ENCODE measurements around the gene C2CD4B.

Gene C2CD4B

DNA sequence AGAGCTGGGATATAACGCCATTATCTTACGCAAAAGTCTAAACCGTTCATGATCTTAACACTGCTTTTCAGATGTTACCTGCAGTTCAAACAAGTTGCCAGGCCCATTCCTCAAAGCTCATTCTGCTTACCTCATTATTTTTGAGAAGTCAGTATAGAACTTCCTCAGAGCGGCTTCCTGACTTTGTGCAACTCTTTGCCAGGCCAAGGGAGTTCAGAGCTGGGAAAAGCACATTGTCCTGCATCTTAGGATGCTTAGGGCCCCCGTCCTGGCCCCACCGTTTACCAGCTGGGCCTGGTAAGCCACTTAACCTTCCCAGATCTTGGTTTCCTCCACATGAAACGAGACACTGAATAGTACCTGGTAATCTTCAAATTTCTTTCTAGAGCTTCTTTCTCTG is 6.8 kb upstream of the C2CD4B start:
- H3K4me1 ChIP-seq (ENCODE audit: insufficient read depth, low read length) = no peaks in the 10 kb centered on the region
- H3K9me3 ChIP-seq (ENCODE audit: control insufficient read depth, insufficient read depth, low read length) = no peaks in the 10 kb centered on the region
- H3K9ac ChIP-seq (ENCODE audit: low read depth, low read length) = no peak overlapping the region
- H3K36me3 ChIP-seq (ENCODE audit: insufficient read depth, low read length) = no peaks in the 10 kb centered on the region

DNA sequence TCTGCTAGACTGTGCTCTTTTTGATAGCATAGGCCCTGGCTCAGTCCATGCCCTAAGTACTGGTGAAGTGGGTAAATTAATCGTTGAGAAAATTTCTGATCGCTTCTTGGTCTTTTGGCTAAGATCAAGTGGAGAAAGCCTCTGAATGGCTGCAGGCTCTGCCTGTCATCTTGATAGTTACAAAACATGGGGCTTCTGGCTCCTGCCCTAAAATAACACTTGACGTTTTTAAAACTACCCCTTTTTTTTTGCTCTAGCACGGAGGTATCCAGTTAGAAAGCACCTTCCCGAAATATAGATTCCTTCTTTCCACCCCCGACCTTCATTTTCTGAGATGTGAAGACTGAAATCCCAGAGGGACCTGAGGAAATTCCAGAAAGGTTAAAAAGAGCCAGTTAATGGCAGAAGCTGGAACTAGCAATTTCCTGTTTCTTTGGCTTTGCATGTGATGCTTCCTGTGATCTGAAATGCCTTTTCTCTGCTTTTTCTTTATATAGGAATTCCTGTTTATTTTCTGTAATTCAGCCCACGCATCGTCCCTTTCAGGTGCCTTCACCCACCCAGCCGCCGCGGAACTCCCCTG is 799 bp upstream of the C2CD4B start:
- Histone ChIP-seq H3K9me3 (ENCODE audit: control insufficient read depth, insufficient read depth, low read length) (0 out of 2 replicates have a peak, but pooled peaks cover 3% of the 10 kb centered on the region), H3K9ac (ENCODE audit: low read depth, low read length) (no peak overlapping the region)

DNA sequence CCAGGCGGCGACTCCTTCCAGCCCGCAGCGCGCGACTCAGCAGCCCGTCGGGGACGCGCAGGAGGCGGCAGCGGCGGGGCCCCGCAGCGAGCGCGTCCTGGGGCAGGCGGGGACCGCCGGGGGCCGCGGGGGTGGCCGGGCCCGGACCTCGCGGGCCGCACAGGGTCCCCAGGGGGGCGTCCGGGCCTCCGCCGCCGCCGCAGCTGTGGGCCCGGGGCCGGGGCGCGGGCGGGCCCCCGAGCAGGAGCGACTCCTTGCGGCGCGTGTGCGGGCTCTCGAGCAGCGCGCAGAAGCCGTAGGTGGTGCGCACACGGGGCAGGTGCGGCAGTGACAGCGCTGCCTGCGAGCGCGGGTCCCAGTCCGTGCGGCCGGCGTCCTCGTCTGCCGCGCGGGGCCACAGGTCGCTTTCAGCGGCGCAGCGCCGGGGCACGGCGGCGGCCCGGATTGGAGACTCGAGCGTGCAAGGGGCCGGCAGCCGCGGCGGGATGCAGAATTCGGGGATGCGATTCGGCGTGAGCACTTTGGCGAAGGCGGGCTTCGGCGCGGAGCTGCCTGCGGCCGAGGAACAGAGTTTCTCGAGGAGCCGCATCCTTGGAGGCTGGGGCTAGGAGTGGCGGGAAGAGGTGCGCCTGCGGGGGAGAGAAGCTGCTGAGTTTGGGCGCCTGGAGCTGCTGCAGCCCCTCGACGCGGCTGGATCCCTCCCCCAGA is 535 bp downstream of the C2CD4B start:
- H3K36me3 ChIP-seq (ENCODE audit: insufficient read depth, low read length) = no peaks in the 10 kb centered on the region; the same call in 1 of the 2 replicates
- H3K9ac ChIP-seq (ENCODE audit: low read depth, low read length) = peak overlapping the region; percentile 44; the same call in 1 of the 2 replicates
- no peaks in the 10 kb centered on the region for H3K4me1 ChIP-seq (ENCODE audit: insufficient read depth, low read length)
- 0 out of 2 replicates have a peak, but pooled peaks cover 3% of the 10 kb centered on the region for H3K9me3 ChIP-seq (ENCODE audit: control insufficient read depth, insufficient read depth, low read length)

More for the DNA sequence above, 799 bp upstream of the C2CD4B start:
- H3K36me3 ChIP-seq (ENCODE audit: insufficient read depth, low read length) = no peaks in the 10 kb centered on the region; the same call in 1 of the 2 replicates
- no peaks in the 10 kb centered on the region for H3K4me1 ChIP-seq (ENCODE audit: insufficient read depth, low read length)

DNA sequence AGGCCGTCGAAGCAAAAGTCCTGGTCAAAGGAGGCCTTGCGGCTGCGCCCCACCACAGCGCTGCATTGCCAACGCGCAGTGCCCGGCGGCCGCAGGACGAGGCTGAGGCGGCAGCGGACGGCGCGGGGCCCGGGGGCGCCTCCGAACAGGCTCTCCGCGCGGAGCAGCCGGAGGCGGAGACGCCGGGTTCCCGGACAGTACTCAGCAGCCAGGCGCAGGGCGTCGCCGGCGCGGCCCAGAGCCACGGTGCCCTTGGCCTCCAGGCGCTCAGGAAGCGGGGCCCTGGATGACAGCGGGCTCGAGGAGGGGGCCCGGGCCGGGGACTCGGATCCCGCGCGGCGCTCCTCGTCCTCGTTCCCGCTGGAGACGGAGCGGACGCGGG is 1.1 kb downstream of the C2CD4B start:
- Histone ChIP-seq H3K9me3 (ENCODE audit: control insufficient read depth, insufficient read depth, low read length) (0 out of 2 replicates have a peak, but pooled peaks cover 3% of the 10 kb centered on the region), H3K4me1 (ENCODE audit: insufficient read depth, low read length) (no peaks in the 10 kb centered on the region), H3K9ac (ENCODE audit: low read depth, low read length) (peak overlapping the region; percentile 44; the same call in 1 of the 2 replicates), H3K36me3 (ENCODE audit: insufficient read depth, low read length) (no peaks in the 10 kb centered on the region; the same call in 1 of the 2 replicates)

DNA sequence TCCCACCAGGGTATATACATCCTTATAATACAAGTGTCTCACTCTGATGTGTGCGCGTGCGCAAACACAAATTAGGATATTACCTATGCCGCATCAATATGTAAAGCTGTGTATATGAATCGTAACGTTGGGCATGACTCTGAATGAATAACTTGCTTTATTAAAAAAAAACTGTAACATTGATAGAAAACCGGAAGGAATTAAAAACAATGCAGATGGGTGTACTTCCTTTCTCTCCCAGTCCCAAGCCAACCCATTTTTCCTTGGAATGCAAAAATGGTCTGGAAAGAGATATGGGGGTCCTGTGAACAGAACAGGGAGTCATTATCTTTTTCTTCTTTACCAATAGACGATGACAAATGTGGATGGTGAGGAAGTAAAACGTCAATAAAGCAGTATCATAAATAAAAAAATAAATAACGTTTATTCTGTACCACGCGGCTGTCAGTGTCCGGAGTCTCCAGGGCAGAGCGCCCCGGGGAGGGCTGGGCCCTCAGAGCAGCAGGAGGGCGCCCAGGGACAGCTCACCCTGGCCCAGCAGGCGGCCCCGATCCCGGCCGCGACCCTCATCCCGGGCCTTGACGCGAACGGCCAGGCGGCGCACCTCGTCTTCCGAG is 1.6 kb downstream of the C2CD4B start:
- 0 out of 2 replicates have a peak, but pooled peaks cover 3% of the 10 kb centered on the region for H3K9me3 ChIP-seq (ENCODE audit: control insufficient read depth, insufficient read depth, low read length)
- no peaks in the 10 kb centered on the region; the same call in 1 of the 2 replicates for H3K36me3 ChIP-seq (ENCODE audit: insufficient read depth, low read length)
- H3K9ac ChIP-seq (ENCODE audit: low read depth, low read length) = peak overlapping the region; percentile 44; the same call in 1 of the 2 replicates
- H3K4me1 ChIP-seq (ENCODE audit: insufficient read depth, low read length) = no peaks in the 10 kb centered on the region

DNA sequence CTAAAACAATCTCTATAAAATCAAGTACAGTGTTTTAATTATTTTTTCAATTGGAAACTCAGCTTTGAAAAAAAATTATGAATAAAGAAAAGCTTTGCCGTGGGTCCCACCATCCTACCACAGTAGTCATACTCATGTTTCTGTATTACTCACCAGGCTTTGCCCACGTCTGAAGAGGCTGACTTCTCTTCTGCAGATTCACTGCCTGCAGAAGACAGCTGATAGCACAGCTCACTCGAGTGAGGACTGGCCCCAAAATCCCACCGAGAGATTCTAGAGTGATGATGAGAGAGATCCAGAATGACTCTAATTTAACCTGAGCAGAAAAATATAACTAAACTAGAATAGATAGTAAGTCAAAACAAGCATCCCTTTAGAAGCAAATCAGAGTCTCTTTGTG is 11.9 kb downstream of the C2CD4B start:
- no peak overlapping the region for H3K9ac ChIP-seq (ENCODE audit: low read depth, low read length)

DNA sequence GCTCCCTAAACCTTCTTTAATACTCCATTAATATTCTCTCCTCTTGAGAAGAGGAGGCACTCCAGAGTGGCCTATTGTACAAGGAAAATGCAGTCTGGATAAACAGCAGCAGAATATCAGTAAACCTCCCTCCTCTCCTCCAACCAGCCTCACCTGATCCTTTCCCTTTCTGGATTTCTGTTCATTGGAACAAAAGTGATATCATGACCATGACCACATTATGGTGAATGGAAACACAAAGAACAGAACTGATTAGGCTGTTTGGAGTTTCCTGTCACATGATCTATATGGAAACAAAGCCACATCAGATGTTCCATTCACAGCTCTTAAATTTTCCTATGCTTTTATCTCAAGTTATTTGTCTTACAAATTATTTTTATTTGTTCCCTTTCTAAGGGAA is 14.6 kb downstream of the C2CD4B start:
- no peak overlapping the region for H3K9ac ChIP-seq (ENCODE audit: low read depth, low read length)
- H3K9me3 ChIP-seq (ENCODE audit: control insufficient read depth, insufficient read depth, low read length) = no peaks in the 10 kb centered on the region
- H3K4me1 ChIP-seq (ENCODE audit: insufficient read depth, low read length) = no peaks in the 10 kb centered on the region
- H3K36me3 ChIP-seq (ENCODE audit: insufficient read depth, low read length) = no peaks in the 10 kb centered on the region

More for the DNA sequence above, 11.9 kb downstream of the C2CD4B start:
- Histone ChIP-seq H3K36me3 (ENCODE audit: insufficient read depth, low read length) (no peaks in the 10 kb centered on the region), H3K4me1 (ENCODE audit: insufficient read depth, low read length) (no peaks in the 10 kb centered on the region), H3K9me3 (ENCODE audit: control insufficient read depth, insufficient read depth, low read length) (no peaks in the 10 kb centered on the region)

DNA sequence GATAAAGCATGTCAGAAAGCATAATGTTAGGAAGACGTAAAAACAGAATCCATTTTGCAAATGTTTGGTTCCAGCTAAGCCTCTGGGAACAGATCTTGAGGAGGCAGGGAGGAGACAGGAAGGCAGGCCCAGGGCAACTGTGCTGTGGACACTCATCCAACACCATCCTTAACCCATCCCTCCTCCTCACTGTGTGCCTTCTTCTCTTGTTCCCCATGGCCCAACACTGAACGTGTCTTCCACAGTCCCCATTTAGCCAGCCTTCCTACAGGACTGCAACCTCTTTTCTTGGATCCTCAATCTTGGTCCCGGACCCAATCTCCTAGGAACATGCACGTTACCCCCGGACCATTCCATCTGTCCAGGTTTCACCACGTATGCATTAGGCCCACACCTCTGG is 15.4 kb downstream of the C2CD4B start:
- H3K9ac ChIP-seq (ENCODE audit: low read depth, low read length) = no peak overlapping the region
- H3K9me3 ChIP-seq (ENCODE audit: control insufficient read depth, insufficient read depth, low read length) = no peaks in the 10 kb centered on the region
- H3K36me3 ChIP-seq (ENCODE audit: insufficient read depth, low read length) = no peaks in the 10 kb centered on the region
- no peaks in the 10 kb centered on the region for H3K4me1 ChIP-seq (ENCODE audit: insufficient read depth, low read length)

DNA sequence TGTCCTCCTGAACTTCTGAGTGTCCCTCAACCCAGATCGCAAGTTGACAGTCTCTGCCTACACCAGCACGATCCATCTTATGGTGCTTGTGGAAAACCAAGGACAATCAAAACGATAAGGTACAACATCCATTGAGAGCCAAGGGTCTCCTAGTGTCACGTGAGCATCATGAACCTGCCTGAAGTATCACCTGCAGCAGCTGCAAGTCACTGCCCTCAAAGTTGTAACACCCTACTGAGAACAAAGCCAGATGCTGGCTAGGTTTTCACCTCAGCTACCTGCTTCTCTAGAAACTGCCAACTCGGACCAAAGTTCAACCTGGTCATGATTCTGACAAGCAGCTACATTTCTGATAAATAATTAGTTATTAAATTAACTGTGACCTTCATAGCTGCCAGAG is 17.5 kb downstream of the C2CD4B start:
- Histone ChIP-seq H3K9me3 (ENCODE audit: control insufficient read depth, insufficient read depth, low read length) (no peaks in the 10 kb centered on the region), H3K36me3 (ENCODE audit: insufficient read depth, low read length) (no peaks in the 10 kb centered on the region), H3K9ac (ENCODE audit: low read depth, low read length) (no peak overlapping the region), H3K4me1 (ENCODE audit: insufficient read depth, low read length) (0 out of 2 replicates have a peak, but pooled peaks cover under 1% of the 10 kb centered on the region)

DNA sequence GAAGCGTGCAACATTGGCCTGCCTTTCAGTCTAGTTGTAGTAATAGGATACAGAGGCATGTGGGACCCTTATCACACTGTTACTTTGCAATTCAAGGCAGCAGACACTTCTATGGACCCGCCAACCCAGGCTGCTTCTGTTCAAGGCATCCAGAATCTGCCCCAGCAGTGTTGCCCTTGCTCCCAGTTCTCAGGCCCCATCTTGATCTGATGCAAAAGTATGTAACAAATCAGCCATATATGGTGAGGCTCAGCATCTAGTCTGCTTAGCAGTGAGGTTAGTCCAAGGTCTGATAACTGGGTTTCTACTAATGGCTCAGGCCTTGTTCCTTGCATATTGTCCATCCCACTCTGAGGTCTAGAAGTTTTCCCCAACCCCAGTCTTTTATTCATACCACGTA is 17.9 kb downstream of the C2CD4B start:
- H3K36me3 ChIP-seq (ENCODE audit: insufficient read depth, low read length) = no peaks in the 10 kb centered on the region
- H3K9ac ChIP-seq (ENCODE audit: low read depth, low read length) = no peak overlapping the region
- H3K4me1 ChIP-seq (ENCODE audit: insufficient read depth, low read length) = 0 out of 2 replicates have a peak, but pooled peaks cover 4% of the 10 kb centered on the region
- no peaks in the 10 kb centered on the region for H3K9me3 ChIP-seq (ENCODE audit: control insufficient read depth, insufficient read depth, low read length)

DNA sequence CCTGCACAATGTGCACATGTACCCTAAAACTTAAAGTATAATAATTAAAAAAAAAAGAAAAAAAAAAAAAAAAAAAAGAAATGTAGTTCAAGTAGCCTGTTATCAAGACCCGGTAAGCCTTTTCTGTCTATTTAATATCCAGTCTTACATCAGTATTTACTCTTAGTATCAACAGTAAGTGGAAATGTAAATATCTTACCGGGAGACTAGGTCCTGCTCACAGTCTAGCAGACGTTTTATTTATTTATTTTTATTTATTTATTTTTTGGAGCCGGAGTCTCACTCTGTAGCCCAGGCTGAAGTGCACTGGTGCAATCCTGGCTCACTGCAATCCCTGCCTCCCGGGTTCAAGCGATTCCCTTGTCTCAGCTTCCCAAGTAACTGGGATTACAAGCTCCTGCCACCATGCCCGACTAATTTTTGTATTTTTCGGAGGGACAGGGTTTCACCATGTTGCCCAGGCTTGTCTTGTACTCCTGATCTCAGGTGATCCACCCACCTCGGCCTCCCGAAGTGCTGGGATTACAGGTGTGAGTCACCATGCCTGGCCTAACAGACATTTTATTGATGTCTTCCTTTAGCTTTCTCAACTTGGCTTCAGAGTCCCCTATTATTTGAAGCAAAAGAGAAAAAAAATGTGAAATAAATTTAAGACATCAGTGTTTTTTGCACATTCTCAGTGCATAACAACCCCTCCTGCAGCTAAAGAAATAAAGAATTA is 19.9 kb downstream of the C2CD4B start:
- H3K9me3 ChIP-seq (ENCODE audit: control insufficient read depth, insufficient read depth, low read length) = no peaks in the 10 kb centered on the region
- 0 out of 2 replicates have a peak, but pooled peaks cover 4% of the 10 kb centered on the region for H3K4me1 ChIP-seq (ENCODE audit: insufficient read depth, low read length)
- no peak overlapping the region for H3K9ac ChIP-seq (ENCODE audit: low read depth, low read length)

DNA sequence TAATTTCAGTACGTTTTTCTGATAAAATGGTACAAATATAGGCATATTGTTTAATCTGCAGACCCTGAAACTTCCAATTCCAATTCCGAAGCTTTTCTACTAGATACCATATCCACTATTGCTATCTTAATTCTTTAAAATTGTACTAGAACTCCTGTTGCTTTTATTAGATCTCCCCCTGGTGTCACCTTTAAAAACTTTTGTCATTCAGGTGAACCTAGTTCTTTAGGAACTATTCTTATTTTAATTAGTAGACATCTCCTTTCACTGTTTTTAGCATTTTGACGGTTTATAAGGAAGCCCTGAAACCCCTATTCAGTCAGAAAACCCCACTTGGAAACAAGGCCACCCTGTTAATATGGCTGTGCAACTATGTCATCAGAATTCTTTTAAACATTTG is 22.3 kb downstream of the C2CD4B start:
- H3K4me1 ChIP-seq (ENCODE audit: insufficient read depth, low read length) = 0 out of 2 replicates have a peak, but pooled peaks cover 4% of the 10 kb centered on the region
- no peak overlapping the region for H3K9ac ChIP-seq (ENCODE audit: low read depth, low read length)
- no peaks in the 10 kb centered on the region for H3K36me3 ChIP-seq (ENCODE audit: insufficient read depth, low read length)
- no peaks in the 10 kb centered on the region for H3K9me3 ChIP-seq (ENCODE audit: control insufficient read depth, insufficient read depth, low read length)

More for the DNA sequence above, 19.9 kb downstream of the C2CD4B start:
- no peaks in the 10 kb centered on the region for H3K36me3 ChIP-seq (ENCODE audit: insufficient read depth, low read length)

DNA sequence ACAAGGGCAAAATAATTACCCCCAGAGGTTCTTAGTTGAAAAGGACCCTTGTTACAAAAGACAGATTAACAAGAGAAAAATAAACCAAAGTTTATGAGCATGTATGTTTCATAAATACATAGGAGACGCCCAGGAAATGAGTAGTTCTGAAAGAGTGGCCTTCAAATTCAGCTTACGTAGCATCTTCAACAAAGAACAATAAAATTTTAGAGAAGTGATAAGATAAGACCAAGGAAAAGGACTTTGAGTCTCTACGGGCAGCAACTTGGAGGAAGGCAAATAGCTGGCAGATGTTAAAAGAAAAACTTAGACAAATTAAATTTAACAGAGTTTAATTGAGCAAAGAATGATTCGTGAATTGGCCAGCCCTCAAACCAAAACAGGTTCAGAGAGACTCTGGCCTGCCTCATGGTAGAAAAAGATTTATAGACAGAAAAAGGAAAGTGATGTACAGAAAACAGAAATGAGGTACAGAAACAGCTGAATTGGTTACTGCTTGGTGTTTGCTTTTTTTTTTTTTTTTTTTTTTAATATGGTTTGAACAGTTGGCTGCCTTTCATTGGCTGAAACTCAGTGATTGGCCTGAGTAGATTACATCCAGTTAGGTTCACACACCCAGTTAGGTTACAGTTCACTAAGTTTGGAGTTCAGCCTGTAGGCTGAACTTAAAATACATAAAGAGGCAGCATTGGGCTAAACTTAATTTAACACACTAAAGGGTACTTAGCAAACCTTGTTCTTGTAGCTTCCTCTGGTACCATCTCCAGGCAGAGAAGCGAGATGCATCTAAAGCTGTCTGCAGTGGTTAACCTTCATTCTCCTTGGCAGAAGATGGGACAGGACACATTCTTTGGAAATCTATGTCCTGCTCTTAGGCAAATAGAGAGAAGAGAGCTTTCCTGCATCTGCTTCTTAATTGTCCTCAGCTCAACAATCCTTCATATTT is 23.2 kb downstream of the C2CD4B start:
- Histone ChIP-seq H3K4me1 (ENCODE audit: insufficient read depth, low read length) (0 out of 2 replicates have a peak, but pooled peaks cover 4% of the 10 kb centered on the region), H3K9me3 (ENCODE audit: control insufficient read depth, insufficient read depth, low read length) (no peaks in the 10 kb centered on the region), H3K9ac (ENCODE audit: low read depth, low read length) (no peak overlapping the region), H3K36me3 (ENCODE audit: insufficient read depth, low read length) (no peaks in the 10 kb centered on the region)
